ENCODE data around the gene KIF26B.

The KIF26B gene

GRCh38 chr1:245454051-245454450 is 299.3 kb downstream of the KIF26B start:
- DNase-seq (ENCODE audit: low read depth in 1 of 2, low spot score in 1 of 2): no peak
- in situ Hi-C loops (cut with HindIII; ENCODE audit: low pct_unique_long_range_greater_than_20kb, low sequenced_read_pairs): no loop called here
- no peak for TF ChIP-seq JUND (IDR thresholded peaks at IDR 0.05; ENCODE audit: low read depth)

GRCh38 chr1:245457562-245457961 is 302.8 kb downstream of the KIF26B start:
- no peak for DNase-seq (ENCODE audit: low read depth in 1 of 2, low spot score in 1 of 2)
- in situ Hi-C loops (cut with HindIII; ENCODE audit: low pct_unique_long_range_greater_than_20kb, low sequenced_read_pairs): no loop called here
- no peak for TF ChIP-seq JUND (IDR thresholded peaks at IDR 0.05; ENCODE audit: low read depth)

- TF ChIP-seq JUND (IDR thresholded peaks at IDR 0.05; ENCODE audit: low read depth): no peak
- in situ Hi-C loops (cut with HindIII; ENCODE audit: low pct_unique_long_range_greater_than_20kb, low sequenced_read_pairs): no loop called here
- no peak for DNase-seq (ENCODE audit: low read depth in 1 of 2, low spot score in 1 of 2)
Measured at GRCh38 chr1:245458234-245458633, 303.4 kb downstream of the KIF26B start.

GRCh38 chr1:245458761-245459174 is 304.0 kb downstream of the KIF26B start:
- TF ChIP-seq JUND (IDR thresholded peaks at IDR 0.05; ENCODE audit: low read depth): no peak
- no peak for DNase-seq (ENCODE audit: low read depth in 1 of 2, low spot score in 1 of 2)
- in situ Hi-C loops (cut with HindIII; ENCODE audit: low pct_unique_long_range_greater_than_20kb, low sequenced_read_pairs): no loop called here

- no peak for DNase-seq (ENCODE audit: low read depth in 1 of 2, low spot score in 1 of 2)
- no peak for TF ChIP-seq JUND (IDR thresholded peaks at IDR 0.05; ENCODE audit: low read depth)
- in situ Hi-C loops (cut with HindIII; ENCODE audit: low pct_unique_long_range_greater_than_20kb, low sequenced_read_pairs): no loop called here
Measured at GRCh38 chr1:245459621-245460020, 304.8 kb downstream of the KIF26B start.

GRCh38 chr1:245461681-245462080 is 306.9 kb downstream of the KIF26B start:
- no peak for DNase-seq (ENCODE audit: low read depth in 1 of 2, low spot score in 1 of 2)
- in situ Hi-C loops (cut with HindIII; ENCODE audit: low pct_unique_long_range_greater_than_20kb, low sequenced_read_pairs): no loop called here
- TF ChIP-seq JUND (IDR thresholded peaks at IDR 0.05; ENCODE audit: low read depth): no peak

- no peak for DNase-seq (ENCODE audit: low read depth in 1 of 2, low spot score in 1 of 2)
- in situ Hi-C loops (cut with HindIII; ENCODE audit: low pct_unique_long_range_greater_than_20kb, low sequenced_read_pairs): no loop called here
- no peak for TF ChIP-seq JUND (IDR thresholded peaks at IDR 0.05; ENCODE audit: low read depth)
Measured at GRCh38 chr1:245462161-245462560, 307.4 kb downstream of the KIF26B start.

- in situ Hi-C loops (cut with HindIII; ENCODE audit: low pct_unique_long_range_greater_than_20kb, low sequenced_read_pairs): no loop called here
- DNase-seq (ENCODE audit: low read depth in 1 of 2, low spot score in 1 of 2): no peak
- no peak for TF ChIP-seq JUND (IDR thresholded peaks at IDR 0.05; ENCODE audit: low read depth)
Measured at GRCh38 chr1:245463392-245464165, 308.8 kb downstream of the KIF26B start.

- in situ Hi-C loops (cut with HindIII; ENCODE audit: low pct_unique_long_range_greater_than_20kb, low sequenced_read_pairs): no loop called here
- DNase-seq (ENCODE audit: low read depth in 1 of 2, low spot score in 1 of 2): no peak
- no peak for TF ChIP-seq JUND (IDR thresholded peaks at IDR 0.05; ENCODE audit: low read depth)
Measured at GRCh38 chr1:245464290-245464689, 309.5 kb downstream of the KIF26B start.

GRCh38 chr1:245465666-245466065 is 310.9 kb downstream of the KIF26B start:
- DNase-seq (ENCODE audit: low read depth in 1 of 2, low spot score in 1 of 2): no peak
- in situ Hi-C loops (cut with HindIII; ENCODE audit: low pct_unique_long_range_greater_than_20kb, low sequenced_read_pairs): no loop called here
- TF ChIP-seq JUND (IDR thresholded peaks at IDR 0.05; ENCODE audit: low read depth): no peak

GRCh38 chr1:245466261-245466660 is 311.5 kb downstream of the KIF26B start:
- in situ Hi-C loops (cut with HindIII; ENCODE audit: low pct_unique_long_range_greater_than_20kb, low sequenced_read_pairs): no loop called here
- no peak for TF ChIP-seq JUND (IDR thresholded peaks at IDR 0.05; ENCODE audit: low read depth)
- no peak for DNase-seq (ENCODE audit: low read depth in 1 of 2, low spot score in 1 of 2)

- DNase-seq (ENCODE audit: low read depth in 1 of 2, low spot score in 1 of 2): no peak
- in situ Hi-C loops (cut with HindIII; ENCODE audit: low pct_unique_long_range_greater_than_20kb, low sequenced_read_pairs): no loop called here
- TF ChIP-seq JUND (IDR thresholded peaks at IDR 0.05; ENCODE audit: low read depth): no peak
Measured at GRCh38 chr1:245467804-245468203, 313.0 kb downstream of the KIF26B start.

- no peak for TF ChIP-seq JUND (IDR thresholded peaks at IDR 0.05; ENCODE audit: low read depth)
- no peak for DNase-seq (ENCODE audit: low read depth in 1 of 2, low spot score in 1 of 2)
- in situ Hi-C loops (cut with HindIII; ENCODE audit: low pct_unique_long_range_greater_than_20kb, low sequenced_read_pairs): no loop called here
Measured at GRCh38 chr1:245469006-245469405, 314.2 kb downstream of the KIF26B start.

- DNase-seq (ENCODE audit: low read depth in 1 of 2, low spot score in 1 of 2): no peak
- in situ Hi-C loops (cut with HindIII; ENCODE audit: low pct_unique_long_range_greater_than_20kb, low sequenced_read_pairs): no loop called here
- TF ChIP-seq JUND (IDR thresholded peaks at IDR 0.05; ENCODE audit: low read depth): no peak
Measured at GRCh38 chr1:245469734-245470133, 314.9 kb downstream of the KIF26B start.
